ENCODE measurements around the gene XPR1.
"Not testable (repeated sequence)": the region's sequence is repeated elsewhere in the genome, so short reads cannot be mapped to it uniquely, and the experiment has no call there.

XPR1 gene

DNA sequence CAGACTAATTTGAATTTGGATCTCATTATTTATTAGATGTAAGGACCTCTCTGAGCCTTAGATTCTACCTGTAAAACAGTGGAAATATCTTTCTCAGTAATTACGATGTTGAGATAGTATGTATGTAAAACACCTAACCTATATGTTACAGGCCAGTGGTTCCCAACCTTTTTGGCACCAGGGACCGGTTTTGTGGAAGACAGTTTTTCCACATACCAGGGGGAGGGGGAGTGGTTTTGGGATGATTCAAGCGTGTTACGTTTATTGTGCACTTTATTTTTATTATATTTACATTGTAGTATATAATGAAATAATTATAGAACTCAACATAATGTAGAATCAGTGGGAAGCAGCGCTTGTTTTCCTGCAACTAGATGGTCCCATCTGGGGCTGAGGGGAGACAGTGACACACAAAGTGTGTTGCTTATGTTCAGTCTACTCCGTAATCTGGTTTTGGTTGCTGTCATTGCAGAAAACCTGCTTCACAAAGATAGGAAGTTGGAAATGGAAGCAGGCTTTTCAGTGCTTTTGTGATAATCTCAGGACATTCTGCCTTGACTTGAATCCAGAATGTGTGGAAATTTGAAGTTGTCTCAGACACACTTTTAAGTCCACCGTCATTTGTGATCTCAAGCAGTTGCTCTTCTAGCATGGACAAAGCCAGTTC, 12.8 kb downstream of the XPR1 start:
- Histone ChIP-seq H3K9me3 (ENCODE audit: insufficient read depth, low read depth, low read length) (no peaks in the 10 kb centered on the region), H3K9ac (ENCODE audit: low read depth, low read length, poor library complexity, severe bottlenecking) (no peak overlapping the region), H2AFZ (ENCODE audit: low read length) (no peak overlapping the region), H3K4me2 (ENCODE audit: low read depth, low read length, poor library complexity, severe bottlenecking) (no peak overlapping the region), H3F3A (ENCODE audit: low read depth) (no peaks in the 10 kb centered on the region), H3K4me3 (ENCODE audit: low read length, poor library complexity, severe bottlenecking) (no peak overlapping the region), H3K4me1 (ENCODE audit: insufficient read depth, low read length, poor library complexity, severe bottlenecking) (peaks cover 2% of the 10 kb centered on the region), H3K27me3 (ENCODE audit: insufficient read depth, low read length, poor library complexity, severe bottlenecking) (no peaks in the 10 kb centered on the region), H3K79me2 (ENCODE audit: insufficient read depth, low read length) (peaks cover 30% of the 10 kb centered on the region), H3K36me3 (ENCODE audit: insufficient read depth, low read length) (no peaks in the 10 kb centered on the region), H4K20me1 (ENCODE audit: insufficient read depth, low read length, poor library complexity, severe bottlenecking) (peaks cover 4% of the 10 kb centered on the region), H3K9me2 (replicated peaks; ENCODE audit: low read depth, low read length) (no peaks in the 10 kb centered on the region)
- TF ChIP-seq, protein P1, sequence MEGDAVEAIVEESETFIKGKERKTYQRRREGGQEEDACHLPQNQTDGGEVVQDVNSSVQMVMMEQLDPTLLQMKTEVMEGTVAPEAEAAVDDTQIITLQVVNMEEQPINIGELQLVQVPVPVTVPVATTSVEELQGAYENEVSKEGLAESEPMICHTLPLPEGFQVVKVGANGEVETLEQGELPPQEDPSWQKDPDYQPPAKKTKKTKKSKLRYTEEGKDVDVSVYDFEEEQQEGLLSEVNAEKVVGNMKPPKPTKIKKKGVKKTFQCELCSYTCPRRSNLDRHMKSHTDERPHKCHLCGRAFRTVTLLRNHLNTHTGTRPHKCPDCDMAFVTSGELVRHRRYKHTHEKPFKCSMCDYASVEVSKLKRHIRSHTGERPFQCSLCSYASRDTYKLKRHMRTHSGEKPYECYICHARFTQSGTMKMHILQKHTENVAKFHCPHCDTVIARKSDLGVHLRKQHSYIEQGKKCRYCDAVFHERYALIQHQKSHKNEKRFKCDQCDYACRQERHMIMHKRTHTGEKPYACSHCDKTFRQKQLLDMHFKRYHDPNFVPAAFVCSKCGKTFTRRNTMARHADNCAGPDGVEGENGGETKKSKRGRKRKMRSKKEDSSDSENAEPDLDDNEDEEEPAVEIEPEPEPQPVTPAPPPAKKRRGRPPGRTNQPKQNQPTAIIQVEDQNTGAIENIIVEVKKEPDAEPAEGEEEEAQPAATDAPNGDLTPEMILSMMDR (conservative IDR thresholded peaks at IDR 0.05; ENCODE audit: low read length): no peak
- TF ChIP-seq EZH2phosphoT487 (IDR thresholded peaks at IDR 0.05; ENCODE audit: borderline replicate concordance): no peak

- not testable (repeated sequence) for H3F3A ChIP-seq (ENCODE audit: low read depth); H3K4me1 ChIP-seq (ENCODE audit: insufficient read depth, low read length, poor library complexity, severe bottlenecking); H3K9me3 ChIP-seq (ENCODE audit: insufficient read depth, low read depth, low read length); H3K27me3 ChIP-seq (ENCODE audit: insufficient read depth, low read length, poor library complexity, severe bottlenecking); H3K36me3 ChIP-seq (ENCODE audit: insufficient read depth, low read length); H3K4me2 ChIP-seq (ENCODE audit: low read depth, low read length, poor library complexity, severe bottlenecking); H4K20me1 ChIP-seq (ENCODE audit: insufficient read depth, low read length, poor library complexity, severe bottlenecking); H3K9ac ChIP-seq (ENCODE audit: low read depth, low read length, poor library complexity, severe bottlenecking); H3K9me2 ChIP-seq (replicated peaks; ENCODE audit: low read depth, low read length); H2AFZ ChIP-seq (ENCODE audit: low read length); H3K4me3 ChIP-seq (ENCODE audit: low read length, poor library complexity, severe bottlenecking)
- peaks cover 27% of the 10 kb centered on the region for H3K79me2 ChIP-seq (ENCODE audit: insufficient read depth, low read length)
Observed at GRCh38 chr1:180645261-180645660, 13.4 kb downstream of the XPR1 start.

DNA sequence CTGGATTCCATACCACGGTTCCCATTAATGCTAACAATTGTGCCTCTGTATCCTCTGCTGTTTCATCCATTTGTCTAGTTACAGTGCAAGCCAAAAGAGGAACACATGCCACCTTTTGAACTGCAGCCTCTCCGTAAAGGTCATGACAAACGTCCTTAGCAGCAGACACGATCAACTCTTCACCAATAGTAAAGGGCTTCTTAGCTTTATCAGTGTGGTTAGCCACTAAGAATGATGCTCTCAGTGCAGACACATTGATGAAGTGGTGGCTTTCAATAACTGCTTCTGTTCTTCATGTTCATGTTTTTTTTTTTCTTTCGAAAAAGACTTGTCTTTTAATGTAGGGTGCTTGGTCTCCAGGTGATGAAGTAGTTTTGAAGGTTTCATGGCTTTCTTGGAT, 14.3 kb downstream of the XPR1 start:
- H3K4me2 ChIP-seq (ENCODE audit: low read depth, low read length, poor library complexity, severe bottlenecking): no peak overlapping the region
- no peaks in the 10 kb centered on the region for H3K9me3 ChIP-seq (ENCODE audit: insufficient read depth, low read depth, low read length)
- no peak overlapping the region for H2AFZ ChIP-seq (ENCODE audit: low read length)
- peaks cover under 1% of the 10 kb centered on the region for H4K20me1 ChIP-seq (ENCODE audit: insufficient read depth, low read length, poor library complexity, severe bottlenecking)
- no peaks in the 10 kb centered on the region for H3K9me2 ChIP-seq (replicated peaks; ENCODE audit: low read depth, low read length)
- H3K4me1 ChIP-seq (ENCODE audit: insufficient read depth, low read length, poor library complexity, severe bottlenecking): no peaks in the 10 kb centered on the region
- H3F3A ChIP-seq (ENCODE audit: low read depth): no peaks in the 10 kb centered on the region
- TF ChIP-seq, protein P1 (conservative IDR thresholded peaks at IDR 0.05; ENCODE audit: low read length): no peak
- TF ChIP-seq EZH2phosphoT487 (IDR thresholded peaks at IDR 0.05; ENCODE audit: borderline replicate concordance): no peak
- H3K9ac ChIP-seq (ENCODE audit: low read depth, low read length, poor library complexity, severe bottlenecking): no peak overlapping the region
- H3K36me3 ChIP-seq (ENCODE audit: insufficient read depth, low read length): no peaks in the 10 kb centered on the region
- H3K79me2 ChIP-seq (ENCODE audit: insufficient read depth, low read length): peaks cover 23% of the 10 kb centered on the region
- no peaks in the 10 kb centered on the region for H3K27me3 ChIP-seq (ENCODE audit: insufficient read depth, low read length, poor library complexity, severe bottlenecking)
- H3K4me3 ChIP-seq (ENCODE audit: low read length, poor library complexity, severe bottlenecking): no peak overlapping the region

- Histone ChIP-seq H3K9me2 (replicated peaks; ENCODE audit: low read depth, low read length) (no peaks in the 10 kb centered on the region), H3K36me3 (ENCODE audit: insufficient read depth, low read length) (no peaks in the 10 kb centered on the region), H3F3A (ENCODE audit: low read depth) (no peaks in the 10 kb centered on the region), H3K27me3 (ENCODE audit: insufficient read depth, low read length, poor library complexity, severe bottlenecking) (no peaks in the 10 kb centered on the region), H2AFZ (ENCODE audit: low read length) (no peak overlapping the region), H4K20me1 (ENCODE audit: insufficient read depth, low read length, poor library complexity, severe bottlenecking) (no peaks in the 10 kb centered on the region), H3K4me3 (ENCODE audit: low read length, poor library complexity, severe bottlenecking) (no peak overlapping the region), H3K4me1 (ENCODE audit: insufficient read depth, low read length, poor library complexity, severe bottlenecking) (no peaks in the 10 kb centered on the region), H3K9ac (ENCODE audit: low read depth, low read length, poor library complexity, severe bottlenecking) (no peak overlapping the region), H3K79me2 (ENCODE audit: insufficient read depth, low read length) (peaks cover 23% of the 10 kb centered on the region), H3K4me2 (ENCODE audit: low read depth, low read length, poor library complexity, severe bottlenecking) (no peak overlapping the region), H3K9me3 (ENCODE audit: insufficient read depth, low read depth, low read length) (no peaks in the 10 kb centered on the region)
- TF ChIP-seq, protein P1 (conservative IDR thresholded peaks at IDR 0.05; ENCODE audit: low read length): no peak
- no peak for TF ChIP-seq EZH2phosphoT487 (IDR thresholded peaks at IDR 0.05; ENCODE audit: borderline replicate concordance)
Observed at GRCh38 chr1:180646547-180646946, 14.7 kb downstream of the XPR1 start.

Data from Loucy (cell line).